IMR-90 (cell line): Measurements from ENCODE around the gene OTUB2. TPM values are rescaled to one million over a fixed set of nuclear protein-coding genes. Genes with fewer than 3 reads are reported as not detected.

ENCODE experiments used
- ATAC-seq: fragments of 200-7000 bp; cut with Tn5 transposase; 2 replicates; pipeline ENCODE4 v1.9.1; 2020; ENCODE audit warnings: low read depth, mild to moderate bottlenecking, moderate library complexity
- BruUV-seq: library from RNA; stranded (reverse); fragments of 400-500 nt; replicated peaks from 2 replicates; lab custom pipeline; 2021; lab: Mats Ljungman, UMichigan
- CTCF ChIA-PET: fragments of 300-600 bp; formaldehyde crosslinking; extraction: SDS; loops from one replicate; lab custom pipeline; 2021; ENCODE audit warnings: antibody characterized with exemption; lab: Yijun Ruan, JAX
- POLR2A ChIA-PET: fragments of 300-600 bp; sonication (Branson Sonifier 250); formaldehyde crosslinking; loops from one replicate; lab custom pipeline; 2022; ENCODE audit warnings: antibody characterized with exemption; ENCODE audit not compliant: unreplicated experiment; lab: Charles Lee
- DNase-seq: peaks from one replicate; pipeline ENCODE4 v3.0.0; 2013
- H2AFZ ChIP-seq: replicated peaks from 2 replicates; pipeline ENCODE3; 2013; ENCODE audit warnings: low read length, mild to moderate bottlenecking; ENCODE audit not compliant: poor library complexity
- H2AK5ac ChIP-seq: 2 replicates; pipeline ENCODE4 v1.6.1; 2013; ENCODE audit warnings: low read depth, low read length, inconsistent platforms
- H2AK9ac ChIP-seq: replicated peaks from 2 replicates; pipeline ENCODE3; 2013; ENCODE audit warnings: mild to moderate bottlenecking, low read depth, low read length, moderate library complexity; ENCODE audit not compliant: poor library complexity
- H2BK120ac ChIP-seq: 2 replicates; pipeline ENCODE4 v1.6.1; 2013; ENCODE audit warnings: low read depth, low read length, inconsistent platforms
- H2BK15ac ChIP-seq: 3 replicates; pipeline ENCODE4 v1.6.1; 2013; ENCODE audit warnings: low read depth, low read length, inconsistent platforms
- H2BK20ac ChIP-seq: 2 replicates; pipeline ENCODE4 v1.6.1; 2013; ENCODE audit warnings: low read depth, mild to moderate bottlenecking, inconsistent platforms, low read length, moderate library complexity
- H2BK5ac ChIP-seq: 2 replicates; pipeline ENCODE4 v1.6.1; 2013; ENCODE audit warnings: mild to moderate bottlenecking, low read depth, low read length, inconsistent platforms; ENCODE audit not compliant: poor library complexity, severe bottlenecking
- H3K14ac ChIP-seq: replicated peaks from 2 replicates; pipeline ENCODE4 v1.6.1; 2013; ENCODE audit warnings: low read depth, low read length, inconsistent platforms
- H3K18ac ChIP-seq: 2 replicates; pipeline ENCODE4 v1.6.1; 2013; ENCODE audit warnings: low read depth, low read length, control low read depth
- H3K23ac ChIP-seq: 2 replicates; pipeline ENCODE4 v1.6.1; 2013; ENCODE audit warnings: low read depth, low read length, inconsistent platforms
- H3K27ac ChIP-seq: 2 replicates; pipeline ENCODE4 v1.5.1; 2013; ENCODE audit warnings: mild to moderate bottlenecking, control low read depth, low read length; ENCODE audit not compliant: insufficient read depth
- H3K27me3 ChIP-seq: 2 replicates; pipeline ENCODE4 v1.6.1; 2013; ENCODE audit warnings: low read length; ENCODE audit not compliant: control insufficient read depth, insufficient read depth
- H3K36me3 ChIP-seq: 2 replicates; pipeline ENCODE4 v1.6.1; 2013; ENCODE audit warnings: low read length, mixed read lengths; ENCODE audit not compliant: control insufficient read depth, insufficient read depth
- H3K4ac ChIP-seq: 2 replicates; pipeline ENCODE4 v1.6.1; 2013; ENCODE audit warnings: low read depth, low read length, inconsistent platforms
- H3K4me1 ChIP-seq: 2 replicates; pipeline ENCODE4 v1.6.1; 2013; ENCODE audit warnings: low read length, mixed read lengths; ENCODE audit not compliant: control insufficient read depth, insufficient read depth
- H3K4me2 ChIP-seq: 2 replicates; pipeline ENCODE4 v1.6.1; 2013; ENCODE audit warnings: low read depth, mild to moderate bottlenecking, control low read depth, low read length, moderate library complexity
- H3K4me3 ChIP-seq: 2 replicates; pipeline ENCODE4 v1.5.1; 2013; ENCODE audit warnings: low read depth, mild to moderate bottlenecking, control low read depth, low read length, moderate library complexity; ENCODE audit not compliant: insufficient read depth
- H3K56ac ChIP-seq: 2 replicates; pipeline ENCODE4 v1.6.1; 2013; ENCODE audit warnings: low read length, inconsistent platforms; ENCODE audit not compliant: insufficient read depth; ENCODE audit errors: extremely low read depth
- H3K79me1 ChIP-seq, 2 experiments: 2 replicates each; pipeline ENCODE4 v1.6.1; 2013; ENCODE audit warnings: low read length in 2 of 2, inconsistent platforms in 1 of 2, low read depth in 1 of 2
- H3K9ac ChIP-seq: 2 replicates; pipeline ENCODE4 v1.6.1; 2013; ENCODE audit warnings: low read depth, low read length, control low read depth
- H3K9me1 ChIP-seq: 2 replicates; pipeline ENCODE4 v1.6.1; 2013; ENCODE audit warnings: low read length, inconsistent platforms; ENCODE audit not compliant: insufficient read depth
- H3K9me3 ChIP-seq: 2 replicates; pipeline ENCODE4 v1.6.1; 2013; ENCODE audit warnings: low read length; ENCODE audit not compliant: control insufficient read depth, insufficient read depth
- H4K20me1 ChIP-seq: 2 replicates; pipeline ENCODE4 v1.6.1; 2013; ENCODE audit warnings: low read length, inconsistent platforms; ENCODE audit not compliant: insufficient read depth
- H4K5ac ChIP-seq: 2 replicates; pipeline ENCODE4 v1.6.1; 2013; ENCODE audit warnings: mild to moderate bottlenecking, low read depth, low read length, control low read depth
- H4K8ac ChIP-seq, 2 experiments: 2 replicates each; pipeline ENCODE4 v1.6.1; 2013; ENCODE audit warnings: low read depth in 2 of 2, low read length in 2 of 2, control low read depth in 1 of 2, inconsistent platforms in 1 of 2
- H4K91ac ChIP-seq: 2 replicates; pipeline ENCODE4 v1.6.1; 2013; ENCODE audit warnings: low read depth, low read length, inconsistent platforms; ENCODE audit not compliant: insufficient read depth
- CEBPB ChIP-seq: IDR thresholded peaks from 2 replicates; pipeline ENCODE4 v1.6.1; 2012; ENCODE audit warnings: low read depth, low read length, improper control_type of control experiment
- WGBS, 2 experiments: methylation state at CpG; one replicate each; pipeline versions ENCODE4 v1.1.5 to v1.1.7; 2013; ENCODE audit warnings: missing lambda C conversion rate in 2 of 2; ENCODE audit not compliant: insufficient read length in 1 of 2; ENCODE audit errors: extremely low coverage in 2 of 2; 5-methylcytosine and 5-hydroxymethylcytosine counted together
- dilution Hi-C: fragments of 300-500 bp; cut with HindIII; formaldehyde crosslinking; loops from one replicate; pipeline ENCODE4 v1.14.3; 2018; ENCODE audit warnings: low sequenced_read_pairs; ENCODE audit not compliant: unreplicated experiment
- in situ Hi-C: fragments of 300-500 bp; cut with MboI; formaldehyde crosslinking; loops from 3 replicates; pipeline ENCODE4 v1.14.3; 2019; ENCODE audit warnings: low sequenced_read_pairs, inconsistent platforms, mixed read lengths
- intact Hi-C: fragments of 100-400 bp; cut with micrococcal nuclease; formaldehyde crosslinking; loops from 2 replicates; pipeline ENCODE4 v1.10.0; 2022
- polyA plus RNA-seq, 3 experiments: library from polyadenylated mRNA; depleted of rRNA; stranded (reverse); fragments of >200 nt; gene quantifications; 2 replicates each; pipeline ENCODE4 v1.2.3, GENCODE V29; 2012; ENCODE audit warnings: low replicate concordance in 1 of 3
- total RNA-seq: library from RNA; depleted of rRNA; stranded (reverse); fragments of >200 nt; gene quantifications from 2 replicates; pipeline ENCODE4 v1.2.3, GENCODE V29; 2012

OTUB2 gene
- total and polyA plus RNA-seq, 2 of the 4 experiments (the other 2 are of a cell fraction), result 1.1 to 2.5 TPM

- Histone ChIP-seq H3K27me3 (peaks cover 41% of the 10 kb centered on the region; the same call in 1 of the 2 replicates), H2AK5ac (no peak overlapping the region), H4K91ac (no peak overlapping the region), H4K8ac (no peak overlapping the region), H3K9me3 (no peaks in the 10 kb centered on the region), H3K9ac (no peak overlapping the region), H2BK15ac (no peak overlapping the region), H3K27ac (no peak overlapping the region), H3K4me2 (no peak overlapping the region), H3K4me3 (no peak overlapping the region), H3K36me3 (no peaks in the 10 kb centered on the region), H3K18ac (no peak overlapping the region), H3K79me1 (no peaks in the 10 kb centered on the region), H4K20me1 (no peaks in the 10 kb centered on the region), H2BK5ac (no peak overlapping the region), H3K4me1 (no peaks in the 10 kb centered on the region), H3K9me1 (no peaks in the 10 kb centered on the region), H3K23ac (no peak overlapping the region), H2BK120ac (no peak overlapping the region), H2AFZ (no peak overlapping the region), H3K56ac (no peak overlapping the region), H4K5ac (no peak overlapping the region), H2BK20ac (no peak overlapping the region), H3K14ac (no peak overlapping the region), H3K4ac (no peak overlapping the region), H2AK9ac (no peak overlapping the region)
- no peak for TF ChIP-seq CEBPB
- BruUV-seq, result no TSS peak
- ChIA-PET CTCF (no interaction called here), POLR2A (interaction anchor here (1.0 kb wide), 1 partner anchor 118 kb away, joined by 12 read pairs; the partner anchor contains the start of gene IFI27L2)
- ATAC-seq, result no peak
- dilution Hi-C loops (no loop called here), intact Hi-C loops (no loop called here), in situ Hi-C loops (no loop called here)
- WGBS, 2 experiments, result 80% methylated on average over 1 of the region's 2 CpGs; no CpG with 5 or more reads in 1 of the 2 experiments
- DNase-seq, result no peak
These were observed 14.3 kb upstream of the OTUB2 start for GRCh38 chr14:94011795-94012194.
